Common myeloid progenitor, CD34-positive (primary cell): ENCODE data around the gene MSL3. TPM values are rescaled to one million over a fixed set of nuclear protein-coding genes. Genes with fewer than 3 reads are reported as not detected.
A peak's percentile ranks its signal among the peaks of the same experiment; 100 is the strongest.

Experiments
- CTCF ChIA-PET: fragments of 350-600 bp; sonication (Branson Sonifier 250); formaldehyde crosslinking; loops from one replicate; lab custom pipeline; 2021; ENCODE audit warnings: antibody characterized with exemption; lab: Charles Lee
- POLR2A ChIA-PET: fragments of 350-600 bp; sonication (Branson Sonifier 250); formaldehyde crosslinking; loops from one replicate; lab custom pipeline; 2021; ENCODE audit warnings: antibody characterized with exemption; lab: Charles Lee
- DNase-seq, 3 donors: peaks; one replicate each; pipeline versions ENCODE4 v3.0.0 to v3.0.0-alpha.2; 2013
- H3K27ac ChIP-seq, 2 experiments: 1 replicate in 1 of 2; 2 replicates in 1 of 2; pipeline ENCODE4 v1.7.0; 2013; ENCODE audit warnings: inconsistent platforms in 2 of 2, low read length in 2 of 2, mild to moderate bottlenecking in 2 of 2, low read depth in 1 of 2, moderate library complexity in 1 of 2; ENCODE audit not compliant: severe bottlenecking in 2 of 2, insufficient read depth in 1 of 2, poor library complexity in 1 of 2
- H3K27me3 ChIP-seq, 5 experiments: replicated peaks in 2 of 5; 1 replicate in 3 of 5; 2 replicates in 2 of 5; pipeline versions ENCODE4 v1.6.1 to v1.7.0; 2013; ENCODE audit warnings: low read length in 4 of 5, mild to moderate bottlenecking in 2 of 5, moderate library complexity in 2 of 5, inconsistent platforms in 1 of 5; ENCODE audit not compliant: insufficient read depth in 5 of 5, control insufficient read depth in 4 of 5
- H3K36me3 ChIP-seq, 4 experiments: 1 replicate in 2 of 4; 2 replicates in 2 of 4; pipeline versions ENCODE4 v1.6.1 to v1.7.0; 2013; ENCODE audit warnings: low read length in 3 of 4, control low read depth in 1 of 4, mild to moderate bottlenecking in 1 of 4; ENCODE audit not compliant: control insufficient read depth in 4 of 4, insufficient read depth in 4 of 4
- H3K4me1 ChIP-seq, 4 experiments: 1 replicate in 3 of 4; 2 replicates in 1 of 4; pipeline versions ENCODE4 v1.6.1 to v1.7.1; 2013; ENCODE audit warnings: low read length in 3 of 4, mild to moderate bottlenecking in 3 of 4, control low read depth in 1 of 4, inconsistent platforms in 1 of 4, moderate library complexity in 1 of 4; ENCODE audit not compliant: control insufficient read depth in 4 of 4, insufficient read depth in 4 of 4; ENCODE audit errors: control extremely low read depth in 1 of 4
- H3K4me3 ChIP-seq, 7 experiments: 1 replicate in 4 of 7; 2 replicates in 3 of 7; pipeline versions ENCODE4 v1.5.1 to v1.7.0; 2013; ENCODE audit warnings: mild to moderate bottlenecking in 7 of 7, low read length in 6 of 7, moderate library complexity in 6 of 7, inconsistent platforms in 2 of 7, low read depth in 2 of 7, control low read depth in 1 of 7; ENCODE audit not compliant: insufficient read depth in 4 of 7, control insufficient read depth in 1 of 7; ENCODE audit errors: extremely low read depth in 1 of 7
- H3K9me3 ChIP-seq, 5 experiments: 1 replicate in 4 of 5; 2 replicates in 1 of 5; pipeline versions ENCODE4 v1.6.1 to v1.7.1; 2013; ENCODE audit warnings: low read length in 4 of 5, mild to moderate bottlenecking in 2 of 5, inconsistent platforms in 1 of 5, low read depth in 1 of 5, moderate library complexity in 1 of 5; ENCODE audit not compliant: control insufficient read depth in 4 of 5, insufficient read depth in 2 of 5; ENCODE audit errors: control extremely low read depth in 1 of 5
- WGBS: methylation state at CpG from one replicate; pipeline ENCODE4 v1.1.5; 2013; ENCODE audit not compliant: insufficient coverage; 5-methylcytosine and 5-hydroxymethylcytosine counted together
- polyA plus RNA-seq: library from polyadenylated mRNA; unstranded; fragments of 120-200 nt; gene quantifications from one replicate; pipeline ENCODE4 v1.2.1, GENCODE V29; 2013

MSL3 gene
- 44.3 TPM for polyA plus RNA-seq

GRCh38 chrX:11757719-11758399 is at the start of gene MSL3:
TSS of gene MSL3 (plus strand) at chrX:11758237. CDS start at chrX:11758264, 27 bp downstream.
- ChIA-PET CTCF (no interaction called here), POLR2A (no interaction called here)
- peak; percentile 24 to 64 (median 51) for DNase-seq
- peak within 1 kb of the TSS; percentile 88 to 95 for H3K27ac ChIP-seq
- 41% methylated on average over 37 of the region's 93 CpGs for WGBS
- peaks cover 0 to 11% (median 6%) of the 10 kb centered on the region in 4 experiments for H3K36me3 ChIP-seq
- peaks cover 0 to 8% (median 2%) of the 10 kb centered on the region in 5 experiments for H3K27me3 ChIP-seq
- H3K9me3 ChIP-seq, result no peaks in the 10 kb centered on the region
- peak within 1 kb of the TSS; percentile 52 to 94 (median 80) for H3K4me3 ChIP-seq
- peaks cover 4 to 18% (median 8%) of the 10 kb centered on the region in 4 experiments for H3K4me1 ChIP-seq

GRCh38 chrX:11722304-11722703 is 35.7 kb upstream of the MSL3 start:
- WGBS, result 85% methylated on average over 5 of the region's 5 CpGs
- Histone ChIP-seq H3K27ac (no peak overlapping the region), H3K4me1 (no peaks in the 10 kb centered on the region), H3K36me3 (no peaks in the 10 kb centered on the region), H3K9me3 (no peaks in the 10 kb centered on the region), H3K27me3 (peaks cover 0 to 6% (median 0%) of the 10 kb centered on the region in 5 experiments), H3K4me3 (no peak overlapping the region)
- no peak for DNase-seq
- ChIA-PET CTCF (interaction anchor here (0.6 kb wide), 1 partner anchor 945 kb away, joined by 3 read pairs; no protein-coding TSS in a partner anchor), POLR2A (no interaction called here)

GRCh38 chrX:11724122-11725017 is 33.7 kb upstream of the MSL3 start:
- no peaks in the 10 kb centered on the region for H3K9me3 ChIP-seq
- H3K27me3 ChIP-seq, result no peaks in the 10 kb centered on the region
- peak; percentile 14 to 59 (median 49) for DNase-seq
- CTCF ChIA-PET, result interaction anchor here (1.3 to 1.6 kb wide), 3 partner anchors 8 to 47 kb away, joined by 3 to 5 read pairs (median 4); no protein-coding TSS in a partner anchor
- no peak overlapping the region for H3K4me3 ChIP-seq
- no peaks in the 10 kb centered on the region for H3K4me1 ChIP-seq
- POLR2A ChIA-PET, result no interaction called here
- H3K27ac ChIP-seq, result no peak overlapping the region
- WGBS, result 65% methylated on average over 5 of the region's 7 CpGs
- no peaks in the 10 kb centered on the region for H3K36me3 ChIP-seq

- ChIA-PET CTCF (no interaction called here), POLR2A (no interaction called here)
- Histone ChIP-seq H3K27ac (no peak overlapping the region), H3K36me3 (no peaks in the 10 kb centered on the region), H3K27me3 (no peaks in the 10 kb centered on the region), H3K4me3 (no peak overlapping the region), H3K4me1 (no peaks in the 10 kb centered on the region), H3K9me3 (no peaks in the 10 kb centered on the region)
- 76% methylated on average over 6 of the region's 8 CpGs for WGBS
- no peak for DNase-seq
Observed at GRCh38 chrX:11725631-11726442, 32.2 kb upstream of the MSL3 start.

- Histone ChIP-seq H3K27me3 (peaks cover 0 to 10% (median 0%) of the 10 kb centered on the region in 5 experiments), H3K4me3 (no peak overlapping the region), H3K9me3 (peaks cover 0 to 1% (median 0%) of the 10 kb centered on the region in 5 experiments), H3K36me3 (no peaks in the 10 kb centered on the region), H3K4me1 (no peaks in the 10 kb centered on the region), H3K27ac (no peak overlapping the region)
- POLR2A ChIA-PET, result no interaction called here
- DNase-seq, result no peak
- CTCF ChIA-PET, result no interaction called here
- WGBS, result no CpG with 5 or more reads among the region's 2 CpGs
Observed at GRCh38 chrX:11728556-11728955, 29.5 kb upstream of the MSL3 start.

- Histone ChIP-seq H3K27ac (no peak overlapping the region), H3K4me3 (no peak overlapping the region), H3K9me3 (peaks cover 0 to 2% (median 0%) of the 10 kb centered on the region in 5 experiments), H3K27me3 (peaks cover 1 to 22% (median 2%) of the 10 kb centered on the region in 5 experiments), H3K36me3 (no peaks in the 10 kb centered on the region), H3K4me1 (no peaks in the 10 kb centered on the region)
- 50% methylated on average over 1 of the region's 1 CpG for WGBS
- no peak for DNase-seq
- CTCF ChIA-PET, result no interaction called here
- POLR2A ChIA-PET, result no interaction called here
Observed at GRCh38 chrX:11733614-11734013, 24.4 kb upstream of the MSL3 start.
